NB4 (cell line): ENCODE results near the gene TUBE1.

ENCODE experiments used
- DNase-seq: peaks from one replicate; pipeline ENCODE4 v3.0.0; 2010; ENCODE audit warnings: low read depth
- H3K4me3 ChIP-seq: one replicate; pipeline ENCODE4 v1.5.1; 2011; ENCODE audit warnings: mild to moderate bottlenecking, low read depth, low read length, moderate library complexity
- CTCF ChIP-seq: IDR thresholded peaks from one replicate; pipeline ENCODE4 v1.5.1; 2012; ENCODE audit warnings: low read depth, low read length
- MAX ChIP-seq: IDR thresholded peaks from 2 replicates; pipeline ENCODE4 v1.6.1; 2011; ENCODE audit warnings: low read depth, low read length
- MYC ChIP-seq: IDR thresholded peaks from 2 replicates; pipeline ENCODE4 v1.6.1; 2011; ENCODE audit warnings: low read depth, low read length
- POLR2A ChIP-seq: IDR thresholded peaks from 2 replicates; pipeline ENCODE4 v1.6.1; 2011; ENCODE audit warnings: mild to moderate bottlenecking; ENCODE audit not compliant: insufficient read length; ENCODE audit errors: extremely low read depth

The TUBE1 gene

GRCh38 chr6:112043032-112044007 lies 44.0 kb downstream of the TUBE1 start:
- no peak for TF ChIP-seq POLR2A
- peak; percentile 98 for TF ChIP-seq CTCF
- no peak for TF ChIP-seq MAX
- no peak for TF ChIP-seq MYC
- H3K4me3 ChIP-seq, result peak overlapping the region; percentile 89
- DNase-seq, result peak; percentile 95

- TF ChIP-seq MYC (no peak), POLR2A (no peak), MAX (no peak), CTCF (no peak)
- no peak for DNase-seq
- H3K4me3 ChIP-seq, result no peak overlapping the region
These were observed 45.7 kb downstream of the TUBE1 start for GRCh38 chr6:112041535-112041934.

DNA sequence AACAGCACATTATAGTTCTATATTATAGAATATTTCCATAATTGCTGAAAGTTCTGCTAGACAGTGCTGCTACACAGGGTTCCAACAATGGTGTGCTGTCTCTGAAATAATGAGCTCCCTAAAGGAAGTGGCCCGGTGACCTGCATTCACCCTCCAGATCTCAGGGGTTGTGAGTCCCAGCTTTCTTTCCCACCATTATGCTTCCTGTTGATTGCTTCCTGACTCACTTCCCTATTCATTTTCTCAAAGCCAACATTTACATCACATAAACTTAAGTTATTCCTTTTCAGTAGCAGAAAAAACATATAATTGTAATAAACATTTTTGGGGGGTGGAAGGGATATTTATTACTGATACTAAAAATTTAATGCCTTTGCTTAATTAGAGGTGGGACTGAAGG lies 46.3 kb downstream of the TUBE1 start:
- DNase-seq, result no peak
- TF ChIP-seq MYC (no peak), POLR2A (no peak), CTCF (no peak), MAX (no peak)
- no peak overlapping the region for H3K4me3 ChIP-seq

GRCh38 chr6:112039431-112039770 lies 47.9 kb downstream of the TUBE1 start:
- H3K4me3 ChIP-seq, result no peak overlapping the region
- TF ChIP-seq MAX (no peak), CTCF (no peak), MYC (no peak)
- DNase-seq, result no peak

DNA sequence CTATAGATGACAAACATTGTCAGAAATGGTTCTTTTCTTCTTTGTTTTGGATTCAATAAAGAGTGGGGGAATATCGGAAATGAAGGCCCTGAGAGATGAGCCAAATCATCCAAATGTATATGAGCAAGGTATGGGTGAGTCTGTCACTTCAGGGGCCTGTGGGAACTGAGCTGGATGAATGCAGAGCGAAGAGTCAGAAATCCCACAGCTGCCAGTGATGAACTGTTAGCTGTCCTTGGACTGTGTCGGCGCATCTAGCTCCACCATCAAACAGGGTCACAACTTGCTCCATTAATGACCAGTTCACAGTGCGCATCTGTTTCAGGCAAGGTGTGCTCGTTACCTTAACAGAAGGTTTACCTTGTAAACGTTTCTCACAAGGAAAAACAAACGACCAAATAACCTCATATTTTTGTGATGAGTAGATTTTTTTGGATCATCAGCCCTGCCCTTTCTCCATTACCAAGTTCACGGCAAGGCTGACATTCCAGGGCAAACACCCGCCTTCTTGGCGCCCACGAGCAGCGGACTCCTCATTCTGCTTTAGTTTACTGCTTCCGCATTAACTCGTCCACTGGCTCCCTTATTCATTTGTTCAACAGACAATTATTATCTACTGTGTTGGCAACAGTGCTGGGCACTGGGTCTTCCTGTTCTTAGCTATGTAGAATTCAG lies 48.4 kb downstream of the TUBE1 start:
- DNase-seq, result no peak
- no peak for TF ChIP-seq CTCF
- TF ChIP-seq MAX, result no peak
- no peak for TF ChIP-seq MYC
- no peak for TF ChIP-seq POLR2A
- H3K4me3 ChIP-seq, result no peak overlapping the region
